Neuron (in vitro differentiated cells): Measurements from ENCODE around the gene SLC1A5.
"Not testable (repeated sequence)": the region's sequence is repeated elsewhere in the genome, so short reads cannot be mapped to it uniquely, and the experiment has no call there.

ENCODE experiments used
- H2AFZ ChIP-seq: one replicate; pipeline ENCODE4 v1.6.1; 2013; ENCODE audit warnings: low read depth, mild to moderate bottlenecking, inconsistent platforms, low read length, moderate library complexity
- H3K27me3 ChIP-seq: one replicate; pipeline ENCODE4 v1.6.1; 2013; ENCODE audit warnings: low read length; ENCODE audit not compliant: insufficient read depth
- H3K36me3 ChIP-seq: one replicate; pipeline ENCODE4 v1.6.1; 2013; ENCODE audit warnings: low read length; ENCODE audit not compliant: insufficient read depth
- H3K4me1 ChIP-seq: one replicate; pipeline ENCODE4 v1.6.1; 2013; ENCODE audit warnings: low read length; ENCODE audit not compliant: insufficient read depth
- H3K4me3 ChIP-seq: 2 replicates; pipeline ENCODE4 v1.5.1; 2013; ENCODE audit warnings: mild to moderate bottlenecking, low read length, moderate library complexity
- H3K9me3 ChIP-seq: one replicate; pipeline ENCODE4 v1.6.1; 2013; ENCODE audit warnings: low read length

The SLC1A5 gene

GRCh38 chr19:46788262-46788967 lies at the start of gene SLC1A5:
Gene SLC1A5 (minus strand): TSS chr19:46788594. CDS start chr19:46787965, 629 bp downstream.
- Histone ChIP-seq H3K4me3 (peak within 1 kb of the TSS; percentile 54), H3K36me3 (no peaks in the 10 kb centered on the region), H3K4me1 (peaks cover 31% of the 10 kb centered on the region), H2AFZ (peak within 1 kb of the TSS; percentile 0), H3K27me3 (no peaks in the 10 kb centered on the region), H3K9me3 (no peaks in the 10 kb centered on the region)

GRCh38 chr19:46838160-46838559 lies 49.8 kb upstream of the SLC1A5 start:
- Histone ChIP-seq H2AFZ (no peak overlapping the region), H3K4me3 (no peak overlapping the region), H3K36me3 (peaks cover 30% of the 10 kb centered on the region), H3K4me1 (peaks cover 4% of the 10 kb centered on the region), H3K27me3 (no peaks in the 10 kb centered on the region), H3K9me3 (no peaks in the 10 kb centered on the region)

DNA sequence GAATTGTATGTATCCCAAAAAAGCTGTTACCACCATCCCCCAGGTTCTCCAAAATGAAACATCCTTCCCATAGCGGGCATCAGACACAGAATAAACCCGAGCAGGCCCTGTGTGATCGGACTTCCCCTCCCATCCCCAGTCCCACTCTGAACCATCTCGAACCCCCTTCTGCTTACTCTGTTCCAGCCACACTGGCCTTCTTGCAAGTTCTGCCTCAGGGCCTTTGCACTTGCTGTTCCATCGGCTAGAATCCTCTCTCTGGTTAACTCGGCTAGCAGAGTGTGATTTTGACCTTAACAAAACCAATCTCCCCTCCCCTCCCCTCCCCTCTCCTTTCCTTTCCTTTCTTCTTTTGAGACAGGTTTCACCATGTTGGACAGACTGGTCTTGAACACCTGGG lies 46.6 kb upstream of the SLC1A5 start:
- H3K4me1 ChIP-seq, result peaks cover 4% of the 10 kb centered on the region
- peaks cover 17% of the 10 kb centered on the region for H3K36me3 ChIP-seq
- H2AFZ ChIP-seq, result no peak overlapping the region
- H3K9me3 ChIP-seq, result no peaks in the 10 kb centered on the region
- H3K4me3 ChIP-seq, result no peak overlapping the region
- no peaks in the 10 kb centered on the region for H3K27me3 ChIP-seq

- no peak overlapping the region for H3K4me3 ChIP-seq
- H3K9me3 ChIP-seq, result no peaks in the 10 kb centered on the region
- peaks cover 4% of the 10 kb centered on the region for H3K4me1 ChIP-seq
- no peaks in the 10 kb centered on the region for H3K27me3 ChIP-seq
- no peak overlapping the region for H2AFZ ChIP-seq
- H3K36me3 ChIP-seq, result peaks cover 9% of the 10 kb centered on the region
Observed at GRCh38 chr19:46834121-46834520, 45.7 kb upstream of the SLC1A5 start.

- no peak overlapping the region for H2AFZ ChIP-seq
- no peaks in the 10 kb centered on the region for H3K27me3 ChIP-seq
- no peaks in the 10 kb centered on the region for H3K36me3 ChIP-seq
- H3K9me3 ChIP-seq, result no peaks in the 10 kb centered on the region
- H3K4me1 ChIP-seq, result no peaks in the 10 kb centered on the region
- no peak overlapping the region for H3K4me3 ChIP-seq
Observed at GRCh38 chr19:46830864-46831263, 42.5 kb upstream of the SLC1A5 start.

DNA sequence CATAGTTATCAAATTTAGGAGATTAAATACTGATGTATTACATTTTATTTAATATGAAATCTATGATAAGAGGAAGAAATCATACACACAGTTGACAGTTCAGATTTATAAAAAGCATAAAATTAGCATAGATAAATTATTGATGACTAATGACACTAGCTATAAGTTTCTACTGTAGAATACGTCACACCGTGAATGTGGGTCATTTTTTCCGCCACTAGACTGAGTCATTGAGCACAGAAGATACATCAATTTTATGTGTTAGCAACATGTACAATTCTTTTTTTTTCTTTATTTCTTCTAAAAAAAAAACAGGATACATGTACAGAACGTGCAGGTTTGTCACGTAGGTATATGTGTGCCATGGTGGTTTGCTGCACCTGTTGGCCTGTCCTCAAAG lies 40.1 kb upstream of the SLC1A5 start:
- Histone ChIP-seq H3K36me3 (no peaks in the 10 kb centered on the region), H2AFZ (no peak overlapping the region), H3K9me3 (peaks cover 2% of the 10 kb centered on the region), H3K4me3 (no peak overlapping the region), H3K27me3 (no peaks in the 10 kb centered on the region), H3K4me1 (no peaks in the 10 kb centered on the region)

DNA sequence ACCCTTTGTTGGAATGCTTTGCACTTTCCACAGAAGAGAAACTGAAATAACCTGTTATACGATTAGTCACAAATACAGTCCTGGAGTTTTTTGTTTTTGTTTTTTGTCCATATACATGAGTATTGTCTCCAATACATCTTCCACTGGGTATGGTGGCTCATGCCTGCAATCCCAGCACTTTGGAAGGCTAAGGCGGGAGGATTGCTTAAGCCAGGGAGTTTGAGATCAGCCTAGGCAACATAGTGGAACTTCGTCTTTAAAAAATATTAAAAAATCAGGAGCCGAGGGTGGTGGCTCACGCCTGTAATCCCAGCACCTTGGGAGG lies 37.3 kb upstream of the SLC1A5 start:
- Histone ChIP-seq H3K27me3 (no peaks in the 10 kb centered on the region), H2AFZ (no peak overlapping the region), H3K4me1 (no peaks in the 10 kb centered on the region), H3K36me3 (no peaks in the 10 kb centered on the region), H3K4me3 (no peak overlapping the region), H3K9me3 (peaks cover 2% of the 10 kb centered on the region)

DNA sequence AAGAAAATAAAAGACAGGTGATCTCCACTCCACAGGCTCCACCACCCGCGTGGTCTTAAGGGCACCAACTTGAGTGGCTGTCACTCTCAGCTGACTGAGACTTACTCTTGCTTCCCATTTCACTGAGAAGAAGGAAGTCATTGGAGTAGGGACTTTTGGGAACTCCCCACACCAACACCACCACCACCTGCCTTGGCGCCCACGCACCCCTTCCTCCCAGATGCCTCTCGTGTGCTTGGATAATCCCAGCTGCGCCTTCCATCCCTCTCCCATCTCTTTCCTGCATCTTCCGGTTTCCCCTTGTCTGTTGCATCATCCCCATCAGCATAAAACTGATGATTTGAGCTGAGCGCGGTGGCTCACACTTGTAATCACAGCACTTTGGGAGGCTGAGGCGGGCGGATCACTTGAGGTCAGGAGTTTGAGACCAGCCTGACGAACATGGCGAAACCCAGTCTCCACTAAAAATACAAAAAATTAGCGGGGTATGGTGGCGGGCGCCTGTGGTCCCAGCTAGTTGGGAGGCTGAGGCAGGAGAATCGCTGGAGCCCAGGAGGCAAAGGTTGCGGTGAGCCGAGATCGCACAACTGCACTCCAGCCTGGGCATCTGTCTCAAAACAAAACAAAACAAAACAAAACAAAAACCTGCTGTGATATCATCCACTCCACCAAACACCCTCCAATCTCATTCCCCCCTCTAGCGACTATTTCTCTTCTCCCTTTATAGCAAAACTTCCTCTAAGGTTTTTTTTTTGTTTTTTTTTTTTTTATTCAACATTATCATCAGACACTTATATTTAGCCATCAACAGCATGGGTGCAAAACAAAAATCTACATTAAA lies 36.7 kb upstream of the SLC1A5 start:
- H3K9me3 ChIP-seq, result peaks cover 2% of the 10 kb centered on the region
- no peak overlapping the region for H3K4me3 ChIP-seq
- no peaks in the 10 kb centered on the region for H3K36me3 ChIP-seq
- H2AFZ ChIP-seq, result no peak overlapping the region
- no peaks in the 10 kb centered on the region for H3K27me3 ChIP-seq
- H3K4me1 ChIP-seq, result peaks cover 3% of the 10 kb centered on the region

GRCh38 chr19:46823049-46823448 lies 34.7 kb upstream of the SLC1A5 start:
- Histone ChIP-seq H2AFZ (no peak overlapping the region), H3K9me3 (peaks cover 4% of the 10 kb centered on the region), H3K4me1 (peaks cover 3% of the 10 kb centered on the region), H3K36me3 (no peaks in the 10 kb centered on the region), H3K27me3 (no peaks in the 10 kb centered on the region), H3K4me3 (no peak overlapping the region)

GRCh38 chr19:46822410-46822787 lies 34.0 kb upstream of the SLC1A5 start:
- H3K4me3 ChIP-seq, H3K27me3 ChIP-seq: not testable (repeated sequence)

GRCh38 chr19:46821512-46822409 lies 33.4 kb upstream of the SLC1A5 start:
- no peak overlapping the region for H2AFZ ChIP-seq
- H3K36me3 ChIP-seq, result no peaks in the 10 kb centered on the region
- H3K4me3 ChIP-seq, result no peak overlapping the region
- H3K4me1 ChIP-seq, result peaks cover 3% of the 10 kb centered on the region
- no peaks in the 10 kb centered on the region for H3K27me3 ChIP-seq
- H3K9me3 ChIP-seq, result peaks cover 4% of the 10 kb centered on the region

More at GRCh38 chr19:46822410-46822787, 34.0 kb upstream of the SLC1A5 start:
- not testable (repeated sequence) for H3K4me1 ChIP-seq, H3K9me3 ChIP-seq, H2AFZ ChIP-seq, H3K36me3 ChIP-seq

- no peaks in the 10 kb centered on the region for H3K36me3 ChIP-seq
- no peak overlapping the region for H3K4me3 ChIP-seq
- peaks cover 2% of the 10 kb centered on the region for H3K9me3 ChIP-seq
- peaks cover 3% of the 10 kb centered on the region for H3K4me1 ChIP-seq
- no peaks in the 10 kb centered on the region for H3K27me3 ChIP-seq
- H2AFZ ChIP-seq, result no peak overlapping the region
Observed at GRCh38 chr19:46818812-46819211, 30.4 kb upstream of the SLC1A5 start.
